ENCODE results near the gene C1QTNF9.
"Not testable (repeated sequence)": the region's sequence is repeated elsewhere in the genome, so short reads cannot be mapped to it uniquely, and the experiment has no call there.

The C1QTNF9 gene

GRCh38 chr13:24282256-24282655 lies 27.1 kb upstream of the C1QTNF9 start:
- no peak for DNase-seq (ENCODE audit: low spot score)

GRCh38 chr13:24284889-24285565 lies 24.4 kb upstream of the C1QTNF9 start:
- DNase-seq (ENCODE audit: low spot score): no peak

GRCh38 chr13:24286624-24287023 lies 22.8 kb upstream of the C1QTNF9 start:
- no peak for DNase-seq (ENCODE audit: low spot score)

- DNase-seq (ENCODE audit: low spot score): no peak
Observed at GRCh38 chr13:24287748-24288287, 21.6 kb upstream of the C1QTNF9 start.

GRCh38 chr13:24288870-24289269 lies 20.5 kb upstream of the C1QTNF9 start:
- DNase-seq (ENCODE audit: low spot score): no peak

GRCh38 chr13:24290280-24290932 lies 19.0 kb upstream of the C1QTNF9 start:
- DNase-seq (ENCODE audit: low spot score): no peak

GRCh38 chr13:24292481-24292880 lies 16.9 kb upstream of the C1QTNF9 start:
- DNase-seq (ENCODE audit: low spot score): no peak

GRCh38 chr13:24293746-24294145 lies 15.6 kb upstream of the C1QTNF9 start:
- DNase-seq (ENCODE audit: low spot score): no peak

- no peak for DNase-seq (ENCODE audit: low spot score)
Observed at GRCh38 chr13:24299488-24300114, 9.8 kb upstream of the C1QTNF9 start.

- DNase-seq (ENCODE audit: low spot score): no peak
Observed at GRCh38 chr13:24301434-24301833, 7.9 kb upstream of the C1QTNF9 start.

GRCh38 chr13:24301911-24302310 lies 7.5 kb upstream of the C1QTNF9 start:
- DNase-seq (ENCODE audit: low spot score): no peak

GRCh38 chr13:24304620-24305019 lies 4.8 kb upstream of the C1QTNF9 start:
- DNase-seq (ENCODE audit: low spot score): no peak

GRCh38 chr13:24306632-24307031 lies 2.7 kb upstream of the C1QTNF9 start:
- no peak for DNase-seq (ENCODE audit: low spot score)

GRCh38 chr13:24307211-24308067 lies 1.9 kb upstream of the C1QTNF9 start:
- no peak for DNase-seq (ENCODE audit: low spot score)

- no peak for DNase-seq (ENCODE audit: low spot score)
Observed at GRCh38 chr13:24308068-24308445, 1.3 kb upstream of the C1QTNF9 start.

- DNase-seq (ENCODE audit: low spot score): no peak
Observed at GRCh38 chr13:24308488-24309020, 826 bp upstream of the C1QTNF9 start.

GRCh38 chr13:24313439-24313838 lies 4.1 kb downstream of the C1QTNF9 start:
- DNase-seq (ENCODE audit: low spot score): no peak

GRCh38 chr13:24317835-24318234 lies 8.5 kb downstream of the C1QTNF9 start:
- DNase-seq (ENCODE audit: low spot score): not testable (repeated sequence)

- DNase-seq (ENCODE audit: low spot score): not testable (repeated sequence)
Observed at GRCh38 chr13:24318878-24319277, 9.5 kb downstream of the C1QTNF9 start.

GRCh38 chr13:24319641-24320040 lies 10.3 kb downstream of the C1QTNF9 start:
- not testable (repeated sequence) for DNase-seq (ENCODE audit: low spot score)

- DNase-seq (ENCODE audit: low spot score): not testable (repeated sequence)
Observed at GRCh38 chr13:24321416-24321815, 12.0 kb downstream of the C1QTNF9 start.

GRCh38 chr13:24322470-24322869 lies 13.1 kb downstream of the C1QTNF9 start:
- not testable (repeated sequence) for DNase-seq (ENCODE audit: low spot score)

Measured in HuH-7 (cell line).